ENCODE data around the gene TMEM219.
A peak's percentile ranks its signal among the peaks of the same experiment; 100 is the strongest.
"Not testable (repeated sequence)": the region's sequence is repeated elsewhere in the genome, so short reads cannot be mapped to it uniquely, and the experiment has no call there.

TMEM219 gene

GRCh38 chr16:30010844-30011713 is 49.2 kb downstream of the TMEM219 start, which contains the start of gene DOC2A:
DOC2A (minus strand) TSS chr16:30011027; CDS start chr16:30010222, 805 bp downstream.
- peak in 1 of 2 donors; percentile 25 for DNase-seq (ENCODE audit: low read depth in 1 of 2, low spot score in 1 of 2)

GRCh38 chr16:30011714-30012504 is 50.0 kb downstream of the TMEM219 start:
- no peak for DNase-seq (ENCODE audit: low read depth in 1 of 2, low spot score in 1 of 2)

- DNase-seq (ENCODE audit: low read depth in 1 of 2, low spot score in 1 of 2): not testable (repeated sequence)
Observed at GRCh38 chr16:30012598-30012997, 50.7 kb downstream of the TMEM219 start.

GRCh38 chr16:30015450-30015849 is 53.6 kb downstream of the TMEM219 start:
- not testable (repeated sequence) for DNase-seq (ENCODE audit: low read depth in 1 of 2, low spot score in 1 of 2)

GRCh38 chr16:30016555-30017276 is 54.8 kb downstream of the TMEM219 start:
- DNase-seq (ENCODE audit: low read depth in 1 of 2, low spot score in 1 of 2): no peak

- no peak for DNase-seq (ENCODE audit: low read depth in 1 of 2, low spot score in 1 of 2)
Observed at GRCh38 chr16:30017277-30017656, 55.4 kb downstream of the TMEM219 start.

GRCh38 chr16:30017937-30018336 is 56.1 kb downstream of the TMEM219 start:
- not testable (repeated sequence) for DNase-seq (ENCODE audit: low read depth in 1 of 2, low spot score in 1 of 2)

- no peak for DNase-seq (ENCODE audit: low read depth in 1 of 2, low spot score in 1 of 2)
Observed at GRCh38 chr16:30018731-30019158, 56.9 kb downstream of the TMEM219 start.
